ENCODE data around the gene MT2A. TPM values are rescaled to one million over a fixed set of nuclear protein-coding genes. Genes with fewer than 3 reads are reported as not detected.

MT2A gene
- total RNA-seq, 4 donors from 2014 or later = 250 to 1,131 (median 795) TPM

DNA sequence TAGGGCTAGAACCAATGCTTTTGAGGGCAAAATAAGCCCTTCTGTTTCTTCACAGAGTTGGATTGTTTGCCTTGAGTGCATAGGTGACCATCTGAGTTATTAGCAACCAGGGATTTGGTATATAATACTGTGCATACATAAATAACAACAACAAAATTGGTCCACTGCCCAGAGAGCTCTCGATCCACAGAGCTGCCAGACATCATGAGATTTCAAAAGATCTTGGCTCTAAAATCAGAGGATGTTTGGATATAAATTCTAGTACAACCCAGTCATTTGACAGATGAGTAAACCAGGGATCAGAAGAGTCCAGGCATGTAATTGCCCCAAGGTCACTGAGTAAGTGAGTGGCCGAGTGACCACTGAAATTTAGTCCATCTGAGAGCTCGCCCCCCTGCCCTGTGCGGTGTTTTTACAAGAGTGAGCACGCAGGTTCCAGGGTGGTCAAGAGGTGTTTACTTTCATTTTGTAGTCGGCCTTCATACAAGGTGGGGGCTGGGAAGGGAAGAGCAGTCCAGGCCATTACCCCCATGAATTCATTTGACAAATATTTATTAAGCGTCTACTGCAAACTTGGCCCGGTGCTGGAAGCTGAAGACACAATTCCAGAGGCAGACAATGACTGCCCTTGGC lies 1.8 kb upstream of the MT2A start:
- intact Hi-C loops (cut with DNase I; ENCODE audit: low total_unique reads) (loop anchor here (1.0 to 5.0 kb wide), 5 partner anchors 36 to 456 kb away; no protein-coding TSS in a partner anchor), in situ Hi-C loops (cut with MboI; ENCODE audit: low sequenced_read_pairs in 4 of 4) (loop anchor here in 2 of 4 donors (5.0 to 10.0 kb wide), 2 partner anchors 76 to 92 kb away; partner anchors contain the start of gene MT1X (in 2 of the 2))
- DNase-seq (peak; percentile 69 to 85), ATAC-seq (peak; percentile 46 to 59)
- H3K36me3 ChIP-seq = no peaks in the 10 kb centered on the region
- H3K27me3 ChIP-seq = no peaks in the 10 kb centered on the region
- peak overlapping the region; percentile 95 to 99 (median 98) for H3K27ac ChIP-seq
- peaks cover 61 to 74% of the 10 kb centered on the region in 2 donors for H3K4me1 ChIP-seq
- TF ChIP-seq, protein P1, sequence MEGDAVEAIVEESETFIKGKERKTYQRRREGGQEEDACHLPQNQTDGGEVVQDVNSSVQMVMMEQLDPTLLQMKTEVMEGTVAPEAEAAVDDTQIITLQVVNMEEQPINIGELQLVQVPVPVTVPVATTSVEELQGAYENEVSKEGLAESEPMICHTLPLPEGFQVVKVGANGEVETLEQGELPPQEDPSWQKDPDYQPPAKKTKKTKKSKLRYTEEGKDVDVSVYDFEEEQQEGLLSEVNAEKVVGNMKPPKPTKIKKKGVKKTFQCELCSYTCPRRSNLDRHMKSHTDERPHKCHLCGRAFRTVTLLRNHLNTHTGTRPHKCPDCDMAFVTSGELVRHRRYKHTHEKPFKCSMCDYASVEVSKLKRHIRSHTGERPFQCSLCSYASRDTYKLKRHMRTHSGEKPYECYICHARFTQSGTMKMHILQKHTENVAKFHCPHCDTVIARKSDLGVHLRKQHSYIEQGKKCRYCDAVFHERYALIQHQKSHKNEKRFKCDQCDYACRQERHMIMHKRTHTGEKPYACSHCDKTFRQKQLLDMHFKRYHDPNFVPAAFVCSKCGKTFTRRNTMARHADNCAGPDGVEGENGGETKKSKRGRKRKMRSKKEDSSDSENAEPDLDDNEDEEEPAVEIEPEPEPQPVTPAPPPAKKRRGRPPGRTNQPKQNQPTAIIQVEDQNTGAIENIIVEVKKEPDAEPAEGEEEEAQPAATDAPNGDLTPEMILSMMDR (IDR thresholded peaks at IDR 0.05 in 4 of 5, conservative IDR thresholded peaks at IDR 0.05 in 1 of 5) = no peak
- peak in 1 of 2 donors; percentile 46 for TF ChIP-seq POLR2A (IDR thresholded peaks at IDR 0.05)
- H3K4me3 ChIP-seq = peak overlapping the region; percentile 15 to 75 (median 32)
- H3K9me3 ChIP-seq = no peaks in the 10 kb centered on the region

DNA sequence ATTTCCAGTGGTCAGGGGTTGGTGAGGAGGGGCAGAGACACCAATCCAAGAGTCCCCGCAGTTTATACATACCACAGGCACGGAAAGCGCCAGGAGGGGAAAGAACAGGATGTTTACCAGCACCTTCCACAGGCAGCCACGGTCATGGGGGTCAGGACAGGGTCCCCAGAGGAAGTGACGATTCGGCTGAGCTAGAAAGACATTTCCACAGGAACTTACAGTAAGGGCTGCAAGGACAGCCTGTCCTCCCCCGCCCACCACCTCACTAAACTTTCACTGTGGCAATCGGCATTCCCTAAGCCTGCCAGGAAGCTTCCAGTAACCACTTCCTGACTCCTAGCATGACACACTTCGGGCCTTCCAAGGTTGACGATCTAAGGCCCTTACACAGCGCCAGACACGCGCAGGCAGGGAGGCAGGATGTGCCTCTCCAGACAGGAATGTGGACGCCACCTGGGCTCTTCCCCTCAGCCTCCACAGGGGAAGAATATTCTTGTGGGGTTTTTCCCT lies 1.2 kb upstream of the MT2A start:
- intact Hi-C loops (cut with DNase I; ENCODE audit: low total_unique reads) = loop anchor here (2.0 to 5.0 kb wide), 4 partner anchors 36 to 455 kb away; no protein-coding TSS in a partner anchor
- Histone ChIP-seq H3K9me3 (no peaks in the 10 kb centered on the region), H3K4me1 (peaks cover 67 to 80% of the 10 kb centered on the region in 2 donors), H3K27ac (peak overlapping the region; percentile 95 to 99 (median 98)), H3K4me3 (peak overlapping the region; percentile 60 to 75 (median 70)), H3K27me3 (no peaks in the 10 kb centered on the region), H3K36me3 (no peaks in the 10 kb centered on the region)
- TF ChIP-seq, protein P1 (IDR thresholded peaks at IDR 0.05 in 4 of 5, conservative IDR thresholded peaks at IDR 0.05 in 1 of 5) = no peak
- TF ChIP-seq POLR2A (IDR thresholded peaks at IDR 0.05) = peak in 1 of 2 donors; percentile 72
- DNase-seq (peak; percentile 92 to 96), ATAC-seq (peak; percentile 33 to 40)
- in situ Hi-C loops (cut with MboI; ENCODE audit: low sequenced_read_pairs in 4 of 4) = loop anchor here in 2 of 4 donors (5.0 to 10.0 kb wide), 2 partner anchors 75 to 92 kb away; partner anchors contain the start of gene MT1X (in 2 of the 2)

DNA sequence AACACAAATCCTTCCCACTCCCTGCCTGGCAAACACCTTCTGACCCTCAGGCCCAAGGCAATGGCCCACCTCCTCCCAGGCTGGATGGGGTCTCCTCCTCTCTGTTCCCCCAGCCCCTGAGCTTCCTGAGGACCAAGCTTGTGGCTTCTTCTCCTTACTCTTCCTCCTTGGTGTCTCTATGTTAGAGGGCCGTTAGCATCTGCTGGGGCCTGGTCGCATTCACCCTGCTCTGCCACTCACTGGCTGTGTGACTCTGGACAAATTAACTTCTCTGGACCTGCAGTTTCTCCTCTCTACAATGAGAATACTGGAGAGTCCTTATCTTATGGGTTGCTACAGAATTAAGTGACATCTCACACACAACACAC lies 725 bp upstream of the MT2A start:
- TF ChIP-seq, protein P1 (IDR thresholded peaks at IDR 0.05 in 4 of 5, conservative IDR thresholded peaks at IDR 0.05 in 1 of 5) = no peak
- H3K9me3 ChIP-seq = no peaks in the 10 kb centered on the region
- H3K4me1 ChIP-seq = peaks cover 71 to 83% of the 10 kb centered on the region in 2 donors
- in situ Hi-C loops (cut with MboI; ENCODE audit: low sequenced_read_pairs in 4 of 4) = loop anchor here in 2 of 4 donors (5.0 to 10.0 kb wide), 2 partner anchors 75 to 93 kb away; partner anchors contain the start of gene MT1X (in 2 of the 2)
- peak overlapping the region; percentile 60 to 75 (median 70) for H3K4me3 ChIP-seq
- peak overlapping the region; percentile 95 to 99 (median 98) for H3K27ac ChIP-seq
- DNase-seq = no peak
- no peaks in the 10 kb centered on the region for H3K27me3 ChIP-seq
- intact Hi-C loops (cut with DNase I; ENCODE audit: low total_unique reads) = loop anchor here (1.0 to 5.0 kb wide), 6 partner anchors 35 to 455 kb away; partner anchors contain the start of genes HERPUD1 and MT1X
- no peak for ATAC-seq
- H3K36me3 ChIP-seq = no peaks in the 10 kb centered on the region

DNA sequence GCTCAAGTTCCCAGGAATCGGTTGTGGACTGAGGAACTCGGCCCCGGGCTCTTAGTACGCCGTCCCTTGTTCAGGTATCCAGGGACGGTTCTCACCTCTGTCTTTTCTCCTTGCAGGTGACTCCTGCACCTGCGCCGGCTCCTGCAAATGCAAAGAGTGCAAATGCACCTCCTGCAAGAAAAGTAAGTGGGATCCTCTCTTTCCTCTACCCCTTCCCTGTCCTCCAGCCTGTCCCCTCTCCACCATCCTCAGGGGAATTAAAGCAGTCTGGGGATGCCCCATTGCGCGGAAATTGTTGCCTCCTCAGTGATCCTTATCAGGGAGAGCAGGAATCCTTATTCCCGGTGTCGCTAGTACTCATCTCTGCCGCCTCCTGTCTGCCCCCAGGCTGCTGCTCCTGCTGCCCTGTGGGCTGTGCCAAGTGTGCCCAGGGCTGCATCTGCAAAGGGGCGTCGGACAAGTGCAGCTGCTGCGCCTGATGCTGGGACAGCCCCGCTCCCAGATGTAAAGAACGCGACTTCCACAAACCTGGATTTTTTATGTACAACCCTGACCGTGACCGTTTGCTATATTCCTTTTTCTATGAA lies 585 bp downstream of the MT2A start:
- intact Hi-C loops (cut with DNase I; ENCODE audit: low total_unique reads) = loop anchor here (1.0 to 5.0 kb wide), 3 partner anchors 73 to 453 kb away; partner anchors contain the start of genes HERPUD1 and MT1X
- H3K4me3 ChIP-seq = peak overlapping the region; percentile 60 to 75 (median 70)
- no peak for TF ChIP-seq POLR2A (IDR thresholded peaks at IDR 0.05)
- TF ChIP-seq, protein P1 (IDR thresholded peaks at IDR 0.05 in 4 of 5, conservative IDR thresholded peaks at IDR 0.05 in 1 of 5) = peak in 1 of 5 experiments; percentile 13
- in situ Hi-C loops (cut with MboI; ENCODE audit: low sequenced_read_pairs in 4 of 4) = loop anchor here in 2 of 4 donors (5.0 to 10.0 kb wide), 2 partner anchors 73 to 94 kb away; partner anchors contain the start of gene MT1X (in 2 of the 2)
- peak in 1 of 2 donors; percentile 58 for DNase-seq
- ATAC-seq = no peak
- no peaks in the 10 kb centered on the region for H3K36me3 ChIP-seq
- H3K27me3 ChIP-seq = no peaks in the 10 kb centered on the region
- H3K4me1 ChIP-seq = peaks cover 69 to 78% of the 10 kb centered on the region in 2 donors
- peak overlapping the region; percentile 95 to 99 (median 98) for H3K27ac ChIP-seq
- no peaks in the 10 kb centered on the region for H3K9me3 ChIP-seq

All from gastrocnemius medialis (tissue), 4 donors.